Endothelial cell (in vitro differentiated cells): ENCODE results near the gene BST1. TPM values are rescaled to one million over a fixed set of nuclear protein-coding genes. Genes with fewer than 3 reads are reported as not detected.

Experiments
- DNase-seq: peaks from one replicate; pipeline ENCODE4 v3.0.0; 2021; ENCODE audit warnings: low spot score
- H3K27ac Mint-ChIP-seq: one replicate; pipeline ENCODE4 v1.8.0; 2021; ENCODE audit warnings: mixed read lengths, inconsistent platforms; ENCODE audit not compliant: unreplicated experiment
- H3K27me3 Mint-ChIP-seq: one replicate; pipeline ENCODE4 v1.8.0; 2021; ENCODE audit warnings: mild to moderate bottlenecking, moderate library complexity, mixed read lengths, inconsistent platforms; ENCODE audit not compliant: unreplicated experiment
- H3K36me3 Mint-ChIP-seq: one replicate; pipeline ENCODE4 v1.8.0; 2021; ENCODE audit warnings: mild to moderate bottlenecking, low read depth, mixed read lengths, inconsistent platforms; ENCODE audit not compliant: unreplicated experiment
- H3K4me1 Mint-ChIP-seq: one replicate; pipeline ENCODE4 v1.8.0; 2021; ENCODE audit warnings: mild to moderate bottlenecking, mixed read lengths, inconsistent platforms; ENCODE audit not compliant: unreplicated experiment
- H3K4me3 Mint-ChIP-seq: one replicate; pipeline ENCODE4 v1.8.0; 2021; ENCODE audit warnings: mild to moderate bottlenecking, mixed read lengths, inconsistent platforms; ENCODE audit not compliant: unreplicated experiment
- H3K9me3 Mint-ChIP-seq: one replicate; pipeline ENCODE4 v1.8.0; 2021; ENCODE audit warnings: mixed read lengths, inconsistent platforms; ENCODE audit not compliant: unreplicated experiment
- total RNA-seq: library from RNA; stranded (reverse); fragmentation: NEBNext Ultra II Directional; extraction: Animal tissue kit (Norgen Biotek cat#: 25700); gene quantifications from one replicate; pipeline ENCODE4 v1.2.1, GENCODE V29; 2021; ENCODE audit not compliant: unreplicated experiment
- TF ChIP-seq, protein P1 (sequence below): fragments of 200-600 bp; sonication (generic); IDR thresholded peaks from one replicate; pipeline ENCODE4 v1.5.0; 2021; ENCODE audit warnings: antibody characterized with exemption; ENCODE audit not compliant: unreplicated experiment

Gene BST1
- total RNA-seq, 1 donor from 2014 or later = 12.6 TPM

DNA sequence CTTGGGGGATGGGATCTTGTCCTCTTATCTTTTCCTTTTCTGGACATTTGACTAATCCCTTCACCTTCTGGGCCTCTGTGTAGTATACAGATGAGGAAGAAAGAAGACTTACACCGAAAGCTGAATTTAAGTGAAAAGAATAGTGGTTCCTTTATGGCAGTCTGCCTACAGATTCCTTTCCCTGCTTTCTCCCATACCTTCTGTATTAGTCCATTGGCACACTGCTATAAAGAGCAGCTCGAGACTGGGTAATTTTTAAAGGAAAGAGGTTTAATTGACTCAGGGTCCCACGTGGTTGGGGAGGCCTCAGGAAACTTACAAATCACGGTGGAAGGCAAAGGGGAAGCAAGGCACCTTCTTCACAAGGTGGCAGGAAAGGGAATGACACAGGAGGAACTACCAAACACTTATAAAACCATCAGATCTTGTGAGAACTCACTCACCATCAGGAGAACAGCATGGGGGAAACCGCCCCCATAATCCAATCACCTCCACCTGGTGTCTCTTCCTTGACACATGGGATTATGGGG is 41.2 kb downstream of the BST1 start:
- Mint-ChIP-seq H3K4me3 (no peak overlapping the region), H3K27me3 (peaks cover 2% of the 10 kb centered on the region), H3K36me3 (peaks cover 14% of the 10 kb centered on the region), H3K4me1 (peaks cover 13% of the 10 kb centered on the region), H3K27ac (no peak overlapping the region), H3K9me3 (peaks cover 3% of the 10 kb centered on the region)
- TF ChIP-seq, protein P1, sequence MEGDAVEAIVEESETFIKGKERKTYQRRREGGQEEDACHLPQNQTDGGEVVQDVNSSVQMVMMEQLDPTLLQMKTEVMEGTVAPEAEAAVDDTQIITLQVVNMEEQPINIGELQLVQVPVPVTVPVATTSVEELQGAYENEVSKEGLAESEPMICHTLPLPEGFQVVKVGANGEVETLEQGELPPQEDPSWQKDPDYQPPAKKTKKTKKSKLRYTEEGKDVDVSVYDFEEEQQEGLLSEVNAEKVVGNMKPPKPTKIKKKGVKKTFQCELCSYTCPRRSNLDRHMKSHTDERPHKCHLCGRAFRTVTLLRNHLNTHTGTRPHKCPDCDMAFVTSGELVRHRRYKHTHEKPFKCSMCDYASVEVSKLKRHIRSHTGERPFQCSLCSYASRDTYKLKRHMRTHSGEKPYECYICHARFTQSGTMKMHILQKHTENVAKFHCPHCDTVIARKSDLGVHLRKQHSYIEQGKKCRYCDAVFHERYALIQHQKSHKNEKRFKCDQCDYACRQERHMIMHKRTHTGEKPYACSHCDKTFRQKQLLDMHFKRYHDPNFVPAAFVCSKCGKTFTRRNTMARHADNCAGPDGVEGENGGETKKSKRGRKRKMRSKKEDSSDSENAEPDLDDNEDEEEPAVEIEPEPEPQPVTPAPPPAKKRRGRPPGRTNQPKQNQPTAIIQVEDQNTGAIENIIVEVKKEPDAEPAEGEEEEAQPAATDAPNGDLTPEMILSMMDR = no peak
- DNase-seq = no peak

GRCh38 chr4:15746110-15746509 is 43.2 kb downstream of the BST1 start:
- DNase-seq = no peak
- H3K27ac Mint-ChIP-seq = no peak overlapping the region
- peaks cover 14% of the 10 kb centered on the region for H3K36me3 Mint-ChIP-seq
- H3K4me1 Mint-ChIP-seq = peaks cover 13% of the 10 kb centered on the region
- peaks cover 2% of the 10 kb centered on the region for H3K27me3 Mint-ChIP-seq
- no peak overlapping the region for H3K4me3 Mint-ChIP-seq
- peaks cover 3% of the 10 kb centered on the region for H3K9me3 Mint-ChIP-seq
- TF ChIP-seq, protein P1 = no peak

DNA sequence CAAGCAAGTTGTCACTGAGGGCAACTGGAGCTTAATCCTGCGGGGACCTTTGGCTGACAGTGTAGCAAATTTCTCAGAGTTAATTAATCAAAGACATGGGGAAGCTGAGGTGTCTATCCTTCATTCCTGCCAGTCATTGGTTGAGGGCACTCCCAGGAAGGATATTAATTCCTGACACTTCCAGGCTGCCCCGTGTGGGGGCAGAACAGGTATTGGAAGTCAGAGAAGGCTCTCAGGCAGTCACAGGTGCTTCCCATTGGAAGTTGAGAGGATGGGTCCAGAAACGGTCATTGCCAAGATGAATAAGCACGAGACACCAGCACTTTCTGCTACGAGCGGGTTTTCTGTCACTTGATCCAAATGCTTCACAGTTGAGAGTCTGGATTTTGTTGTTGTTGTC is 46.1 kb downstream of the BST1 start:
- H3K27me3 Mint-ChIP-seq = peaks cover 2% of the 10 kb centered on the region
- H3K36me3 Mint-ChIP-seq = peaks cover 8% of the 10 kb centered on the region
- H3K4me1 Mint-ChIP-seq = peaks cover 9% of the 10 kb centered on the region
- H3K27ac Mint-ChIP-seq = no peak overlapping the region
- TF ChIP-seq, protein P1 = no peak
- no peaks in the 10 kb centered on the region for H3K9me3 Mint-ChIP-seq
- no peak overlapping the region for H3K4me3 Mint-ChIP-seq
- no peak for DNase-seq

DNA sequence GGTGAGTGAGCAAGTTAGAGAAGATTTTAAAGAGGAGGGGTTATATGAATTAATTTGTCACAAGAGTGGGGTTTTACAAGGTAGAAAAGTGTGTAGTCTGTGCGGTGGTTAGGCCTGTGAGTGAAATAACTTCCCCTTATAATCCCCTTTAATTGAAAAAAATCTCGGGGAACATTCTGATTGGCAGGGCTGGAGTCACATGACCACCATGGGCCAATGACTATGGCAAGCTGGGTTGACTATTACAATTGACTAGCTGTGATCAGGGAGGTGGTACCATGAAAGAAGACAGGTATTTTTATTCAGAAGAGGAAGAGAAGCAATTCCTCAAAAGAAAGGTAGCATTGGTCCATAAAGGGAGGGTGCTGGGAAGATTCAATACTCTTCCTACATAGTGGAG is 48.3 kb downstream of the BST1 start:
- H3K9me3 Mint-ChIP-seq = no peaks in the 10 kb centered on the region
- H3K4me1 Mint-ChIP-seq = peaks cover 5% of the 10 kb centered on the region
- H3K36me3 Mint-ChIP-seq = peaks cover 2% of the 10 kb centered on the region
- no peak overlapping the region for H3K4me3 Mint-ChIP-seq
- TF ChIP-seq, protein P1 = no peak
- no peak overlapping the region for H3K27ac Mint-ChIP-seq
- no peak for DNase-seq
- H3K27me3 Mint-ChIP-seq = peaks cover 2% of the 10 kb centered on the region

GRCh38 chr4:15753081-15753480 is 50.2 kb downstream of the BST1 start:
- H3K9me3 Mint-ChIP-seq = no peaks in the 10 kb centered on the region
- H3K4me3 Mint-ChIP-seq = no peak overlapping the region
- no peaks in the 10 kb centered on the region for H3K36me3 Mint-ChIP-seq
- no peak for DNase-seq
- H3K27ac Mint-ChIP-seq = no peak overlapping the region
- H3K27me3 Mint-ChIP-seq = peaks cover 2% of the 10 kb centered on the region
- H3K4me1 Mint-ChIP-seq = peaks cover 5% of the 10 kb centered on the region
- TF ChIP-seq, protein P1 = no peak
